Hindlimb muscle (tissue), 1 donor: ENCODE data around the gene PABPN1. TPM values are rescaled to one million over a fixed set of nuclear protein-coding genes. Genes with fewer than 3 reads are reported as not detected.
"Not testable (repeated sequence)": the region's sequence is repeated elsewhere in the genome, so short reads cannot be mapped to it uniquely, and the experiment has no call there.

Experiments used
- DNase-seq: peaks from one replicate; pipeline ENCODE4 v3.0.0-alpha.2; 2013
- polyA plus RNA-seq: library from polyadenylated mRNA; unstranded; fragments of 120-200 nt; gene quantifications from one replicate; pipeline ENCODE4 v1.2.1, GENCODE V29; 2013; ENCODE audit not compliant: insufficient read length

The PABPN1 gene
- polyA plus RNA-seq, 1 donor = 112 TPM

DNA sequence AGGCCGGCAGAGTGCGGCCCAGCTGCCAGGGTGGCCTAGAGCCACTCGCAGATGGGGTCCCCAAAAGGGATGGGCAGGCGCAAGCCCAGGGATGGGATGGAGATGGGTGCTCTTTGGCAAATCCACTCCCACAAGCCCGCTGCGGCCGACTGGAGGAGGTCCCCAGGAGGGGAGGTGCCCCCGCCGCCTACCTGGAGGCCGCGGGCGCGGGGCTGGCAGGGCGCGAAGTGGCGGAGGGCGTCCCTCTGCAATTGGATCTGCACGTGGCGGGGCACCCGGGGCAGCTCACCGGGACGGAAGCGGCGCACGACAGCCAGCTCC is 19.3 kb upstream of the PABPN1 start:
- DNase-seq = no peak

DNA sequence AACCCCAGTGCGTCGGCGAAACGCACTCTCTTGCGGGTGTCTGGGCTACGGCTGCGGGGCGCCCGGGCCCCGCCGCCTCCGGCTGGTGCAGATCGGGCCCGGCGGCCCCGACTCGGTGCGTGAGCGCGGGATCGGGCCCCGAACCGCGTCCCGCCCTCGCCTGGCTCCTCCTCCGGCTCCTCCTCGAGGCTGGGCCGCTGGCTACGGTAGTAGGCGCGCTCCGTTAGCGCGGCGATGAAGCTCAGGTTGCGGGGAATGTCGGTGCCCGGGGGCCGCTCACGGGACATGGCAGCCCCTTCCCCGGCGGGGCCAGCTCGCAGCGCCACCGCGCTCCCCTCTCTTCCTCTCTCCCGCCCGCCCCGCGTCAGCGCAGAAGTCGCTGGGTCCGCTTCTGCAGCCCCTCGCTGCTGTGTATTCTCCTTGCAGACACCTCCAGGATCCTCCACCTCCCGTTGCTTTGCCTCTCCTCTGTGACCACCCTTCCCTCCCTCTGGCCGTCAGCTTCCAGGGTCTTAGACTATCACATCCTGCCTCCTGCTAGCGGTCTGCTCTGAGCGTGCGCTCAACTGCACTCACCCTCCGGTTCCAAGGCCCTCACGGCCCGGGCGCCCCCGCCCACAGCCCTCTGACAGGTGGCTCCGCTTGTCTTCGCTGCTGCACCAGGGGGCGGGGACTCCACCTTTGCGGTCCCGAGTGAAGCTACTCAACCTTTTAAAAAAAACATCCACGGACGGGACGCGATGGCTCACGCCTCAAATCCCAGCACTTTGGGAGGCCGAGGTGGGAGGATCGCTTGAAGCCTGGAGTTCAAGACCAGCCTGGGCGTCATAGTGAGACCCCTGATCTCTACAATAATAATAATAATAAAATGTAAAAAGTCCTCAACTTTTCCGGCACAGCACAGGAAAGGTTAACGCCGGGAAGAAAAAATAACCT is 18.7 kb upstream of the PABPN1 start, which contains the start of gene PPP1R3E:
PPP1R3E (minus strand) TSS at position 570 of the 936 bp plus-strand sequence; CDS start at position 287, 283 bp downstream.
- DNase-seq = peak; percentile 70

DNA sequence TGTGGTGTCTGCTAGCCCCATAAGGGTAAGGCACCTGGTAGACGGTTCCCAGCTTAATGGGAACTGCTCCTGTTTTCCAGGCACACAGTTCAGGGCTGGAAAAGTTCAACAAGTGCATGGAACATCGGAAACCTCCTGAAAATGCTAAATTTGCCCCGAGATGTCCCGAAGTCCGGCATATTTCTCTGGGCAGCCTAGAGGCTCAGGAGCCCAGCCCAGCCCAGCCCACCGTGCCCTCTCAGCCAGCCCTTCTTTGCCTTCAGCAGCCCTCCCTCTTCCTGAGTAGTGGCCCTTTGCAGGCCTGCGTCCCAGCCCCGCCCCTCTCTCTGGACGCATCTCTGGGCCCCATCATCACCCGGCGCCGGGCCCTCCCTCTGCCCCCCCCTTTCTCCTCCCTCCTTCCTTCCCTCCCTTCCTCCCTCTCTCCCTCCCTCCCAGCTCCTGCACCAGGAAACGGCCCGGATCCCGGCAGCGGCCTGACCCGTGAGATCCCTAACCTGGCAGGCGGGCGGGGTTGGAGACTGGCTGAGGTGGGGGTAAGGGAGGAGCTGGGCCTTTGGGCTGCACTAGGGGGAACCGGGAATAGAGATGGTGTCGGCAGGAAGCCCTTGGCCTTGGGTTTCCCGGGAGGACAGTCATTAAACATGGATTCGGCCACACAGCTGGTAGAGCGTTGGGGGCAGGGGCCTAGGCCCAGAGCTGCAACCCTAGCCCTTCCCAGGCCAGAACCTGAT is 14.7 kb upstream of the PABPN1 start, which contains the start of gene BCL2L2:
BCL2L2 (plus strand) TSS at position 422 of the 734 bp plus-strand sequence. CDS start 935 bp downstream, outside the sequence.
- DNase-seq = peak; percentile 94

DNA sequence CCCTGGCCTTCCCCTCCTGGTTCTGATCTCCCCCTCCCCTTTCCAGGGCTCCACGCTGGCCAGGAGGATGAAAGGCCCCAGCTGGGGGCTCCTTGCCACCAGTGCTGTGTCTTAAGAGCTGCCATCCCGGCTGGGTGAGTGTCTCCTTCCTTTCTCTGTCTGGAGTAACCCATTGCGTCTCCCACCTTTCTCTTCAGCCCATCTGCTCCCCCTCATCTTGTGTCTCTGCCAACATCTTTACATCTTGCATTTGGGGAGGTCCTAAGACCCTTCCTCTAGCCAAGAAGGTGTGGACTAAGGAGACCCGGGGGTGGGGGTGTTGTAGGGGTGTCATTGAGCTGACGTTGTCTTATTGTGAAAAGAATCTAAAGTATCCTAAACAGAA is 14.1 kb upstream of the PABPN1 start:
- DNase-seq = no peak

DNA sequence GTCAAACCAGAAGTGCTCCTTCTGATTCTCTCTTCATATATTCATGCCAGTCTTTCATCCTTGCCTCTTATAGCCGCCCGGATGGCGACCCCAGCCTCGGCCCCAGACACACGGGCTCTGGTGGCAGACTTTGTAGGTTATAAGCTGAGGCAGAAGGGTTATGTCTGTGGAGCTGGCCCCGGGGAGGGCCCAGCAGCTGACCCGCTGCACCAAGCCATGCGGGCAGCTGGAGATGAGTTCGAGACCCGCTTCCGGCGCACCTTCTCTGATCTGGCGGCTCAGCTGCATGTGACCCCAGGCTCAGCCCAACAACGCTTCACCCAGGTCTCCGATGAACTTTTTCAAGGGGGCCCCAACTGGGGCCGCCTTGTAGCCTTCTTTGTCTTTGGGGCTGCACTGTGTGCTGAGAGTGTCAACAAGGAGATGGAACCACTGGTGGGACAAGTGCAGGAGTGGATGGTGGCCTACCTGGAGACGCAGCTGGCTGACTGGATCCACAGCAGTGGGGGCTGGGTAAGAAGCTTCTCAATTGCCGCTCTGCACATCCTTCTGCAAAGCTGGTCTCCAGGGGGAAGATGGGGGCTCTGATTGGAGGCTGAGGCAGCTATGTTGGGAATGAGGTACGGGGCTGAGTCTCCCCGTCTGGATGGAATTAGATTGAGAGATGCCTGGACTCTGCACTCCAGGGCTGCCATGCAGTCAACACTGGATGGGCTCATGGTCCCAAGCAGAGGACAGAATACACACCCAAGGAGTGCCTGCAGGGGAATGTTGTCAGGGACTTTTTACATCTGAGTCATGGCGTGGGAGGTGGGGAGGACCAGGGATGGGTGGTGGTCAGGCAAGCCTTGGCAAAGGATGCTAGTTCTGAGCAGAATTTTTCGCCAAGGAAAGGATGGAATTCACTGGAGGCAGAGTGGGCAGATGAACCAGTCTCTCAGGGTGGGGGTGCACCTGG is 13.3 kb upstream of the PABPN1 start:
- no peak for DNase-seq

DNA sequence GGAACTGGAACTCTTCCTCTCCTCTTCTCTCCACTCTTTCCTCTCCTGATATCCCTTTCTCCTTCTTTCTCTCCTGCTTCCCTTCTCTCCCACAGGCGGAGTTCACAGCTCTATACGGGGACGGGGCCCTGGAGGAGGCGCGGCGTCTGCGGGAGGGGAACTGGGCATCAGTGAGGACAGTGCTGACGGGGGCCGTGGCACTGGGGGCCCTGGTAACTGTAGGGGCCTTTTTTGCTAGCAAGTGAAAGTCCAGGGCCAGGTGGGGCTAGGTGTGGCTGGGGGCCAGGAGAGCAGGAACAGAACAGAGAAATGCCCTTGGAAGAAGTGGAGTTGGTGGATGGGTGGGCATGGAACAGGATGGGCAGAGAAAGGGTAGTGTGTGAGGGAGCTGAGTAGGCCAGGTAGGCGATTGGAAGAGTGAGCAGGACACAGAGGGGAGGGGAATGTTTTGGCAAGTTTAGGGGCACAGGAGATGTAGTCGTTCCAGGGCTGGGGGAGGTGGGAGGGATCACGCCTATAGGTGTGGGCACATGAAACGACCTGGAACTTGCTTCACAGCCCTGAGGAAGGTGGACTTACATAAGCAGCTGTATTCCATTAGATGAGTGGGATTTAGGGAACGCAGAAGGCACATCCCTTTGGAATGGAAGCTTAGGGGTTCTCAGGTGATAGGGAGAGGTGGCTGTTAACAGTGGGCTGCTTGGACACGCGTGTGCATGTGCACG is 12.4 kb upstream of the PABPN1 start:
- DNase-seq = no peak

DNA sequence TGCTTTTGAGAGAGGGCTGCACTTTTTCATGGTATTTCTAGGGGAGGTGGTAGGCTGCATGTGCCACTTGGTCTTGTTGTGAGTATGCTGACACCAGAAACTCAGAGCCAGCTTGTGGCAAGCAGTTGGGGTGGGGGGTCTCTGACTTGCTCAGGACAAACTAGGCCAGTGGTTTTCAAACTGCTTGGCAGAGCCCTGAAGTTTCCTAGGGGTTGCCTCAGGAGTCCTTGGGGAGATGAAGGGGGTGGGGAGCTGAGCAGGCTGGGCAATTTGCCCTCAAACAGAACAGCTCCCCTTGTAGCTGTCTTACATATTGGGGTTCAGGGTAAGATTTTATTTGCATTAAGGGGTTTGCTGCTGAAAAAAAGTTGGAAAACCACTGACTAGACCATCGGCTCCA is 10.7 kb upstream of the PABPN1 start:
- DNase-seq = no peak

DNA sequence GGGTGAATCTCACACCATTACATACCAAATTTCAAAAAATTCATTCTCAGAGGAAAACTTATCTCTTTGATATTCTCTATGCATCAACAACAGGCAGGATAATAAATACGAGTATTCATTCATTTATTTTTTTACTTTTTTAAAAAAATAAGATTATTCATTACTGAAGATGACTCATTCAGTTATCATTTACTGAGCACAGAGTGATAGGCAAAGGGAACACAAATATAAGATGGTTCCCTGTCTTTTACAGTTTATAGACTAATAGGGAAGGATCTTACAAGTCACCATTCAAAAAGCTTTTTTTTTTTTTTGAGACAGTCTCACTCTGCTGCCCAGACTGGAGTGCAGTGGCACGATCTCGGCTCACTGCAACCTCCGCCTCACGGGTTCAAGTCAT is 5.0 kb upstream of the PABPN1 start:
- DNase-seq = no peak

DNA sequence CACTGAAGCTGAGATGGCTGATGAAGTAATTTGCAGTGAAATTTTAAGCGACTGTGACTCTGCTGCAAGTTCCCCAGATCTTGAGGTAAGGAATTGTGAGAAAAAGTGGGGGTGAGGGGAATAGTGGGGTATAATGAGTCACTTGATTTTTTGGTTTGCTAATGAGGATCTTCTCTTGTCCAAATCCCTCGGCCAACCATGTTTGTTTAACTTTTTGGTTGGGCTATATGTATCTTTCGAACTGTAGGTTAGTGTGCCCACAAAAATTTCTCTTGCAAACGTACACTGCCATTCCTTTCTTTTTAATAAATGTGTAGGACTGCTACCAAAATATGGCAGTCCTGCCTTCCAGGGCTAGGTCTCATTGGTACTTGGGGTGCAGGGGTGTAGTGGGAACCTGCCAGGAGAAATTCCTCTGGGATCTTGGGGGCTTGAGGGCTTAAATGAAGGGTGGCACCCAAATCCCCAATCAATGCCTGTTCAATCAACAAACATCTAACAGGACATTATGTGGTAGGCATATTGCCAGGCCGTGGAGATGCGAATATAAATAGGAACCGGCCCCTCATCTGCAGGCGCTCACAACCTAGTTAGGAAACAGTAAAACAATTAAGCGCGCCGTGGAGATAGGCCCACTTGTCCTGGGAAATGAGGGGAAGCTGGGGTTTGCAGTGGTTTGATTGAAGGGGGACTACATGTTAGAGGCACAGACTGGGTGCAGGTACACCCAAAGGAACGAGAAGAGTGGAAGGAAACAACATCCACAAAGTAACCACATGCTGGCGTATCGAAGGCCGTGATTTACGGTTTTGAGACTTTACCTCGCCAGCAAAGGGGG is 1.3 kb upstream of the PABPN1 start:
- DNase-seq = no peak

DNA sequence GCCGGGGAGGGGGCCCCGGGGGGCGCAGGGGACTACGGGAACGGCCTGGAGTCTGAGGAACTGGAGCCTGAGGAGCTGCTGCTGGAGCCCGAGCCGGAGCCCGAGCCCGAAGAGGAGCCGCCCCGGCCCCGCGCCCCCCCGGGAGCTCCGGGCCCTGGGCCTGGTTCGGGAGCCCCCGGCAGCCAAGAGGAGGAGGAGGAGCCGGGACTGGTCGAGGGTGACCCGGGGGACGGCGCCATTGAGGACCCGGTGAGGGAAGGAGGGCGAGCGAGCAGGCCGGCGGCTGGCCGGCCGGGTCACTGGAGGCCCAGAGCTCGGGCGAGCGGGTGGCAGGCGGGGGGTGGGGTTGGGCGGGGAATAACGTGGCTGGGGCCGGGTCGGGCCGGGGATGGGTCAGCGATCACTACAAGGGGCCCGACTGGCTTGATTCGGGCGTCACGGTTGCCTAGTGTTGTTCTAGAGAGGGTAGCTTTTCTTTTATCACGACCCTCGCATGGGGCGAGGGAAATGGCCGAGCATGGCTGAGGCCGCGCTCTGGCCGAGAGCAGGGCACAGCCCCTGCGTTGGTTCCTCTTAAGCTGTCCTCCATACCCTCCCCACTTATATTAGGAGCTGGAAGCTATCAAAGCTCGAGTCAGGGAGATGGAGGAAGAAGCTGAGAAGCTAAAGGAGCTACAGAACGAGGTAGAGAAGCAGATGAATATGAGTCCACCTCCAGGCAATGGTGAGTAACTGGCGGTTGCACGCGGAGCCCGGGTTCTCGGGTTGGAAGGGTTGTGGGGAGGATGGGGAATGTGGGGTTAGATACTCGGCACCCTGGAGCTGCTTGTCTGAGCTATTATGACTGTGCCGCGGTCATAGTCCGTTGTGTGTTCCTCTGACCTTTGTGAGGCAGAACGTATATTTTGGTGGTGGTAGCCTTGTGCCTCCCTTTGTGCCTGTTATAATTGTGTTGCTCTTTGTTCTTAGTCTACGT is 603 bp downstream of the PABPN1 start:
- peak; percentile 41 for DNase-seq

DNA sequence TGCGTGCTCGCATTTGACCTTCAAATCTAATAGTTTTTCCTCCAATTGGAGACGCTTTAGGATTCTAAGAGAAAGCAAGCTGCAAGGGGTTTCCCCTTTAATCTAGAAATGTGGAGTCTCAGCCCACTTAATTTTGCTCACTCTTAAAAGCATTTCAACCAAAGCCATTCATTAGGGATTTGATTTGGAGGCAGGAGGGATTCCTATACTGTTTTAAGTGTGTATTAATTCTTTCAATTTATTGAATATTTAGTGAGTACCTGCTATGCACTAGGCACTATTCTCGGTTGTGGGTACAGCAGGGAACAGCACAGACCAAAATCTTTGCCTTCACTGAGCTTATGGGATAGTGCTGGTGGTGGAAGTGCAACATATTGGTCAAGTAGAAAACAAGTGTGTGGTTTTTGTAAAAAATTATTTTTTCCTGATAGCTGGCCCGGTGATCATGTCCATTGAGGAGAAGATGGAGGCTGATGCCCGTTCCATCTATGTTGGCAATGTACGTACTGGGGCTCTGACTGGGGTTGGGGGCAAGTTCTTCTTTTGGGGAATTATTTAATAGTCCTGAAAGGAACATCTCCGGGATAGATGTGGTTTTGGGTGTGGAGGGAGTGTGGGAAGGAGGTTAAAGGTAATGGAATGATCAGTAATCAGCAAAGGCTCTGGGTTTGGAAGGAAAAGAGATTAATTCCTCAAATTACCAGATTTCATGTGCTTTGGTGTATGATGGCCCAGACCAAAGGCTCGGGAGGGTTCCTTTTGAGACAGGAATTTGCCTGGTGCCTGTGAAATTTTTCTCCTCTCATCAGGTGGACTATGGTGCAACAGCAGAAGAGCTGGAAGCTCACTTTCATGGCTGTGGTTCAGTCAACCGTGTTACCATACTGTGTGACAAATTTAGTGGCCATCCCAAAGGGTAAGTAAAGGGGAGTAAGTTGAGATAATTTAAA is 1.6 kb downstream of the PABPN1 start:
- no peak for DNase-seq

DNA sequence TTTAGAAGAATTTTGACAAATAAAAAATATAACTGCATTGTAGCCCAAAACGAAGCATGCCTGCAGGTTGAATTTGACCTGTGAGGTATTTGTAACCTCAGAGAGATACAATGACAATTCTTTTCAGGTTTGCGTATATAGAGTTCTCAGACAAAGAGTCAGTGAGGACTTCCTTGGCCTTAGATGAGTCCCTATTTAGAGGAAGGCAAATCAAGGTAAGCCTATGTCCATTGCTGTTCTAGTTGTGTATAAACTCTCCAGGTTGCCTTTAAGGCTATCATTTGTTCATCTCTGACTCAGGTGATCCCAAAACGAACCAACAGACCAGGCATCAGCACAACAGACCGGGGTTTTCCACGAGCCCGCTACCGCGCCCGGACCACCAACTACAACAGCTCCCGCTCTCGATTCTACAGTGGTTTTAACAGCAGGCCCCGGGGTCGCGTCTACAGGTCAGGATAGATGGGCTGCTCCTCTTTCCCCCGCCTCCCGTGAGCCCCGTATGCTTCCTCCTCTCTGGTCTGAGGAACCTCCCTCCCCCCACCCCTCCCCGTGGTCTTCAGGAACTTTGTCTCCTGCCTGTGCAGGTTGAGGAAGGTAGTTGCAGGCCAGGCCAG is 2.7 kb downstream of the PABPN1 start:
- no peak for DNase-seq

DNA sequence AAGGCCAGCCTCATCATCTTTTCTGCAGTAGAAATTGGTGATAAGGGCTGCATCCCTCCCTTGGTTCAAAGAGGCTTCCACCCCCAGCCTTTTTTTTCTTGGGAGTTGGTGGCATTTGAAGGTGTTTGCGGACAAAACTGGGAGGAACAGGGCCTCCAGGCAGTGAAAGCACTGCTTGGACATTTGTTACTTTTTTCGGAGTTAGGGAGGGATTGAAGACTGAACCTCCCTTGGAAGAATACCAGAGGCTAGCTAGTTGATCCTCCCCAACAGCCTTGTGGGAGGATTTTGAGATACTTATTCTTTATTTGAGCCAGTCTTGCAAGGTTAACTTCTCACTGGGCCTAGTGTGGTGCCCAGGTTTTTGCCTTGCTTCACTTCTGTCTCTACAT is 3.2 kb downstream of the PABPN1 start:
- DNase-seq = no peak

DNA sequence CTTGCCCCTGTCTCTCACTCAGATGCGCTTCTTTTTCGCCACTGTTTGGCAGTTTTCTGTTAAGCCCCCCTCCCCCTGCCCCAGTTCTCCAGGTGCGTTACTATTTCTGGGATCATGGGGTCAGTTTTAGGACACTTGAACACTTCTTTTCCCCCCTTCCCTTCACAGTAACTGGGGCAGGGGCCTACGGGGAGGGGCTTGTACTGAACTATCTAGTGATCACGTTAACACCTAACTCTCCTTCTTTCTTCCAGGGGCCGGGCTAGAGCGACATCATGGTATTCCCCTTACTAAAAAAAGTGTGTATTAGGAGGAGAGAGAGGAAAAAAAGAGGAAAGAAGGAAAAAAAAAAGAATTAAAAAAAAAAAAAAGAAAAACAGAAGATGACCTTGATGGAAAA is 3.7 kb downstream of the PABPN1 start:
- DNase-seq = no peak

DNA sequence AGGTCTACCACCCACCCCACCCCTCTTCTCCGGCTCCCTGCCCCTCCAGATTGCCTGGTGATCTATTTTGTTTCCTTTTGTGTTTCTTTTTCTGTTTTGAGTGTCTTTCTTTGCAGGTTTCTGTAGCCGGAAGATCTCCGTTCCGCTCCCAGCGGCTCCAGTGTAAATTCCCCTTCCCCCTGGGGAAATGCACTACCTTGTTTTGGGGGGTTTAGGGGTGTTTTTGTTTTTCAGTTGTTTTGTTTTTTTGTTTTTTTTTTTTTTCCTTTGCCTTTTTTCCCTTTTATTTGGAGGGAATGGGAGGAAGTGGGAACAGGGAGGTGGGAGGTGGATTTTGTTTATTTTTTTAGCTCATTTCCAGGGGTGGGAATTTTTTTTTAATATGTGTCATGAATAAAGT is 4.5 kb downstream of the PABPN1 start:
- not testable (repeated sequence) for DNase-seq

DNA sequence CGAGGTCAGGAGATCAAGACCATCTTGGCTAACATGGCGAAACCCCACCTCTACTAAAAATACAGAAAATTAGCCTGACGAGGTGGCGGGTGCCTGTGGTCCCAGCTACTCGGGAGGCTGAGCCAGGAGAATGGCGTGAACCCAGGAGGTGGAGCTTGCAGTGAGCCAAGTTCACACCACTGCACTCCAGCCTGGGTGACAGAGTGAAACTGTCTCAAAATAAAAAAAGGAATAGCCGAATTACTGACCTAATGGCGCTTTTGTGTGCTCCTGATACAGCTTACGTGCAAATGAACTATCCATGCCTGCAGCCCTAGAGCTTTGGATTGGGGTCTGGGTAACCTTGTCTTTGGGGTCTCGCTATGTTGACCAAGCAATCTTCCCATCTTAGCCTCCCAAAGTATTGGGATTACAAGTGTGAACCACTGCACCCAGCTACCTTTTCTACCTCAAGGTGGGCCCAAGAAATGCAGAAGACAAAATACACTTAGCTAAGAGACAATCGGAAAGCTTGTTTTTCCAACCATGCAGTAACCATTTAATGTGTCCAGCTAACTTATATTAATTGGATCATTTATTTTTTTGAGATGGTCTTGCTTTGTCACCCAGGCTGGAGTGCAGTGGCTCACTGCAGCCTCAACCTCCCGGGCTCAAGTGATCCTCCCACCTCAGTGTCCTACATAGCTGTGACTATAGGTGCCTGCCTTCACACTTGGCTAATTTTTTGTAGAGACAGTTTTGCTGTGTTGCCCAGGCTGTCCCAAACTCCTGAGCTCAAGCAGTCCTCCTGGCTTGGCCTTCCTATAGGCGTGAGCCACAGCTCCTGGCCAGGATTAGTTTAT is 5.5 kb downstream of the PABPN1 start:
- no peak for DNase-seq
